OCI-LY7 (cell line): ENCODE measurements around the gene CYP46A1. TPM values are rescaled to one million over a fixed set of nuclear protein-coding genes. Genes with fewer than 3 reads are reported as not detected.

Source experiments
- BruUV-seq: library from RNA; stranded (reverse); fragments of 400-500 nt; replicated peaks from 2 replicates; lab custom pipeline; 2021; lab: Mats Ljungman, UMichigan
- CTCF ChIA-PET: fragments of 300-600 bp; sonication (Branson Sonifier 250); formaldehyde crosslinking; loops from one replicate; lab custom pipeline; 2022; ENCODE audit warnings: antibody characterized with exemption; ENCODE audit not compliant: unreplicated experiment; lab: Charles Lee
- POLR2A ChIA-PET: fragments of 300-600 bp; sonication (Branson Sonifier 250); formaldehyde crosslinking; loops from one replicate; lab custom pipeline; 2022; ENCODE audit warnings: antibody characterized with exemption; lab: Charles Lee
- DNase-seq: peaks from one replicate; pipeline ENCODE4 v3.0.0-alpha.2; 2015; ENCODE audit warnings: low spot score
- H2AFZ ChIP-seq: fragments of 200-600 bp; sonication (generic), shearing (Covaris generic); 2 replicates; pipeline ENCODE4 v1.6.1; 2014; ENCODE audit warnings: mild to moderate bottlenecking, antibody characterized with exemption, low read length, moderate library complexity
- H3K27ac ChIP-seq: fragments of 200-600 bp; sonication (generic); 2 replicates; pipeline ENCODE4 v1.5.1; 2014; ENCODE audit warnings: mixed run types, low read depth, mild to moderate bottlenecking, moderate library complexity, low read length, inconsistent platforms; ENCODE audit not compliant: poor library complexity, severe bottlenecking
- H3K36me3 ChIP-seq: fragments of 200-600 bp; sonication (generic); 2 replicates; pipeline ENCODE4 v1.6.1; 2014; ENCODE audit warnings: mild to moderate bottlenecking, antibody characterized with exemption, low read length, moderate library complexity, mixed read lengths; ENCODE audit not compliant: insufficient read depth
- H3K4me1 ChIP-seq: fragments of 200-600 bp; sonication (generic); 2 replicates; pipeline ENCODE4 v1.5.1; 2014; ENCODE audit warnings: mild to moderate bottlenecking, low read length; ENCODE audit not compliant: insufficient read depth, poor library complexity, severe bottlenecking
- H3K4me2 ChIP-seq: fragments of 200-600 bp; sonication (generic); 2 replicates; pipeline ENCODE4 v1.6.1; 2014; ENCODE audit warnings: mild to moderate bottlenecking, low read length
- H3K4me3 ChIP-seq: fragments of 200-600 bp; sonication (generic); 2 replicates; pipeline ENCODE4 v1.5.1; 2014; ENCODE audit warnings: mild to moderate bottlenecking, low read depth, low read length; ENCODE audit not compliant: poor library complexity, severe bottlenecking
- H3K79me2 ChIP-seq: fragments of 200-600 bp; sonication (generic); 2 replicates; pipeline ENCODE4 v1.6.1; 2016; ENCODE audit warnings: low read depth, mild to moderate bottlenecking, low read length, moderate library complexity, mixed read lengths; ENCODE audit not compliant: insufficient read depth
- H3K9me2 ChIP-seq: fragments of 200-600 bp; sonication (generic); 2 replicates; pipeline ENCODE4 v1.6.1; 2016; ENCODE audit warnings: mild to moderate bottlenecking, low read length, mixed read lengths; ENCODE audit not compliant: insufficient read depth
- H3K9me3 ChIP-seq: fragments of 200-600 bp; sonication (generic); 2 replicates; pipeline ENCODE4 v1.6.1; 2014; ENCODE audit warnings: mild to moderate bottlenecking, mixed run types, low read length, mixed read lengths
- H4K20me1 ChIP-seq: fragments of 200-600 bp; sonication (generic); 2 replicates; pipeline ENCODE4 v1.6.1; 2014; ENCODE audit warnings: mild to moderate bottlenecking, antibody characterized with exemption, low read length, moderate library complexity, mixed read lengths; ENCODE audit not compliant: insufficient read depth
- EZH2phosphoT487 ChIP-seq: fragments of 200-600 bp; sonication (generic); IDR thresholded peaks from 2 replicates; pipeline ENCODE4 v1.6.1; 2018; ENCODE audit warnings: low read depth, borderline replicate concordance, mild to moderate bottlenecking, mixed run types, antibody characterized with exemption, low read length, moderate library complexity, mixed read lengths
- intact Hi-C: fragments of 100-400 bp; cut with micrococcal nuclease; formaldehyde crosslinking; loops from one replicate; pipeline ENCODE4 v1.10.0; 2022; ENCODE audit not compliant: unreplicated experiment
- total RNA-seq, 2 experiments: library from RNA; depleted of rRNA in 1 of 2; stranded (reverse); fragments of >200 nt in 1 of 2; shearing (Covaris generic) in 1 of 2; gene quantifications; 2 replicates each; pipeline ENCODE4 v1.2.3, GENCODE V29; 2014 to 2022
- TF ChIP-seq, protein P1 (sequence below): fragments of 200-600 bp; sonication (generic); conservative IDR thresholded peaks from 2 replicates; pipeline ENCODE4 v1.5.1; 2014; ENCODE audit warnings: mild to moderate bottlenecking, antibody characterized with exemption, low read length, moderate library complexity, mixed read lengths

CYP46A1 gene
- total RNA-seq, 2 experiments from 2014 or later: 4.1 to 10.8 TPM

DNA sequence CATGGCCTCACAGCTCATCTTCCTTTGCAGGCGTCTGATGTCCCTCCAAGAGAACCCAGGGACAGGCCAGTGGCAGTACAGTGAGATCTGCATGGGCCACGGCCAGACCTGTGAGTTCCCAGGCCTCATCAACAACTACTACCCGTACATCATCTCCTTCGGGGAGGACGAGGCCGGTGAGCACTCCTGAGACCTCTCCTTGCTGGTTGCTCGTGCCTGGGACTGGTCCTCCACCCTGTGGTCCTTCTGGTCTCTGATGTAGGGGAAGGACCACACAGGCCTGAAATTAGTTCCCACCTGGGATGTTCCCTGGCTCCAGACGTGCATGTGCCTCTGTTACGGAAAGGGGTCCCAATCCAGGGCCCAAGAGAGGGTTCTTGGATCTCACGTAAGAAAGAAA, 21.3 kb upstream of the CYP46A1 start:
- Histone ChIP-seq H3K79me2 (no peaks in the 10 kb centered on the region), H3K4me1 (peaks cover 69% of the 10 kb centered on the region), H4K20me1 (no peaks in the 10 kb centered on the region), H3K9me2 (no peaks in the 10 kb centered on the region), H3K36me3 (no peaks in the 10 kb centered on the region), H3K9me3 (no peaks in the 10 kb centered on the region), H3K27ac (no peak overlapping the region), H3K4me3 (no peak overlapping the region), H2AFZ (no peak overlapping the region), H3K4me2 (no peak overlapping the region)
- ChIA-PET POLR2A (no interaction called here), CTCF (no interaction called here)
- intact Hi-C loops: no loop called here
- no peak for DNase-seq
- BruUV-seq: no TSS peak
- no peak for TF ChIP-seq EZH2phosphoT487
- TF ChIP-seq, protein P1, sequence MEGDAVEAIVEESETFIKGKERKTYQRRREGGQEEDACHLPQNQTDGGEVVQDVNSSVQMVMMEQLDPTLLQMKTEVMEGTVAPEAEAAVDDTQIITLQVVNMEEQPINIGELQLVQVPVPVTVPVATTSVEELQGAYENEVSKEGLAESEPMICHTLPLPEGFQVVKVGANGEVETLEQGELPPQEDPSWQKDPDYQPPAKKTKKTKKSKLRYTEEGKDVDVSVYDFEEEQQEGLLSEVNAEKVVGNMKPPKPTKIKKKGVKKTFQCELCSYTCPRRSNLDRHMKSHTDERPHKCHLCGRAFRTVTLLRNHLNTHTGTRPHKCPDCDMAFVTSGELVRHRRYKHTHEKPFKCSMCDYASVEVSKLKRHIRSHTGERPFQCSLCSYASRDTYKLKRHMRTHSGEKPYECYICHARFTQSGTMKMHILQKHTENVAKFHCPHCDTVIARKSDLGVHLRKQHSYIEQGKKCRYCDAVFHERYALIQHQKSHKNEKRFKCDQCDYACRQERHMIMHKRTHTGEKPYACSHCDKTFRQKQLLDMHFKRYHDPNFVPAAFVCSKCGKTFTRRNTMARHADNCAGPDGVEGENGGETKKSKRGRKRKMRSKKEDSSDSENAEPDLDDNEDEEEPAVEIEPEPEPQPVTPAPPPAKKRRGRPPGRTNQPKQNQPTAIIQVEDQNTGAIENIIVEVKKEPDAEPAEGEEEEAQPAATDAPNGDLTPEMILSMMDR: no peak

DNA sequence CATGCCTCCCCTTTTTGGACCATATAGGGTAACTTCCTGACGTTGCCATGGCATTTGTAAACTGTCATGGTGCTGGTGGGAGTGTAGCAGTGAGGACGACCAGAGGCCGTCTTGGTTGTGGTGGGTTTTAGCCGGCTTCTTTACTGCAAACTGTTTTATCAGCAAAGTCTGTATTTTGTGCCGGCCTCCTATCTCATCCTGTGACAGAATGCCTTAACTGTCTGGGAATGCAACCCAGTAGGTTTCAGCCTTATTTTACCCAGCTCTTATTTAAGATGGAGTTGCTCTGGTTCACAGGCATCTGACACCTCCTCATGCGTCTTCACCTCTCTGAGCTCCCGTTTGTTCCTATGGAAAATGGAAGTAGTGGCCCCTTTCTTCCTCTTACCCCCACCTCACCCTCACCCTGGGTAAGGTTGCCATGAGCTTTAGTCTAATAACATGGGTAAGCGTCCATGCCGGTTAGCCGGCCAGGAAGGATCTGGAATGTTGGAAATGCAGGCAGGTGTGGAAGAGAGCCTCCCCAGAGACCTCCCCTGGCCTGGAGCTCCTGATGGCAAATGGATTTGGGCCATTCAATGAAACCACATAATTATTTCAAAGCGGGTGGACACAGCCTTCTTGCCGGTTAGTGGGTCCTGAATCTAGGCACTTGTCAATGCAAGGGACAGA, 20.6 kb upstream of the CYP46A1 start:
- Histone ChIP-seq H3K36me3 (no peaks in the 10 kb centered on the region), H3K9me3 (no peaks in the 10 kb centered on the region), H3K9me2 (no peaks in the 10 kb centered on the region), H4K20me1 (no peaks in the 10 kb centered on the region), H3K79me2 (no peaks in the 10 kb centered on the region), H2AFZ (no peak overlapping the region; the same call in 1 of the 2 replicates), H3K4me1 (peaks cover 70% of the 10 kb centered on the region), H3K4me3 (no peak overlapping the region), H3K27ac (peak overlapping the region; percentile 87), H3K4me2 (peak overlapping the region; percentile 90)
- POLR2A ChIA-PET: interaction anchor here (0.6 kb wide), 1 partner anchor 216 kb away, joined by 3 read pairs; no protein-coding TSS in a partner anchor
- CTCF ChIA-PET: no interaction called here
- TF ChIP-seq EZH2phosphoT487: no peak
- TF ChIP-seq, protein P1: no peak
- intact Hi-C loops: loop anchor here (2.0 kb wide), 1 partner anchor 21 kb away; the partner anchor contains the start of gene CYP46A1
- BruUV-seq: no TSS peak
- DNase-seq: no peak
